ENCODE measurements around the gene IHH.

- TF ChIP-seq MAX (IDR thresholded peaks at IDR 0.05; ENCODE audit: insufficient read depth, insufficient read length) = no peak
- TF ChIP-seq POLR2AphosphoS5 (IDR thresholded peaks at IDR 0.05; ENCODE audit: insufficient read depth, low read depth, low read length) = no peak
- no peak for TF ChIP-seq POLR2A (IDR thresholded peaks at IDR 0.05; ENCODE audit: low read depth, low read length)
Observed at GRCh38 chr2:219024059-219024458, 36.7 kb downstream of the IHH start.

Measured in endothelial cell of umbilical vein (primary cell).